HG02938 (cell line): ENCODE results near the gene STX3.
"Not testable (repeated sequence)": the region's sequence is repeated elsewhere in the genome, so short reads cannot be mapped to it uniquely, and the experiment has no call there.

Source experiments
- ATAC-seq: cut with Tn5 transposase; IDR thresholded peaks from one replicate; pipeline ENCODE4 v1.9.1; 2021; ENCODE audit warnings: mild to moderate bottlenecking, moderate library complexity; ENCODE audit not compliant: unreplicated experiment

The STX3 gene

DNA sequence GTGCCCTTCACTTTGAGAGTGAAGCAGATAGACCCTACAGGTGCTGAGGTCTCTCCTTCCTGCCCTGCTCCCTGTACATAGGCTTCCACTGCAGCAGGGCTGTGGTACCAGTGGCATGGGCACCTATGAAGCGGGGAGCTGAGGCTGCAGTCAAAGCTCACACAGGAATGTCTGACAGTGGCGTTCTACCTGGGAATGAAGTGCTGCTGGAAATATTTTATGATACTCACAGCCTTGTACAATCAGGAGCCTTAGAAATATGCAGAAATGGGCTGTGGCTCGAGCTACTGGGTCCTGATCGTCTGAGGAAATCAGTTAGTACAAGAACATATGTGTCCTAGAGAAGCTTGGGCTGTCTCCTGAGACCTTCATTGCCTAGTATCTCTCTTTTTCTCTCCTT, 30.6 kb downstream of the STX3 start:
- no peak for ATAC-seq

DNA sequence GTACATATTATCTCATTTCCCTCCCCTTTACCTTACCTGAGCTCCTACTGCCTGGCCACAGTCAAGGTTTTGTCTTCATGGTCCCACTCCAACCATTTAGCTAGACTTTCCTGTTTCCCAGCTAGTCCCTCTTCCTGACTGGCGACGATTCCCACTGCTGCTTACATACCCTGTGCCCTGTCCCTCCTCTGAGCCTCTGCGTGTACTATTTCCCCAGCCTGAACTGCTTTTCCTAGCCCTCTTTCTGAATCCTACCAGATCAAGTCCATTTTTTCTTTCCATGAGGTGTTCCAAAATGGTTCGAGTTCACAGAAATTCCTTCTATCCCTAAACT, 32.0 kb downstream of the STX3 start:
- no peak for ATAC-seq

DNA sequence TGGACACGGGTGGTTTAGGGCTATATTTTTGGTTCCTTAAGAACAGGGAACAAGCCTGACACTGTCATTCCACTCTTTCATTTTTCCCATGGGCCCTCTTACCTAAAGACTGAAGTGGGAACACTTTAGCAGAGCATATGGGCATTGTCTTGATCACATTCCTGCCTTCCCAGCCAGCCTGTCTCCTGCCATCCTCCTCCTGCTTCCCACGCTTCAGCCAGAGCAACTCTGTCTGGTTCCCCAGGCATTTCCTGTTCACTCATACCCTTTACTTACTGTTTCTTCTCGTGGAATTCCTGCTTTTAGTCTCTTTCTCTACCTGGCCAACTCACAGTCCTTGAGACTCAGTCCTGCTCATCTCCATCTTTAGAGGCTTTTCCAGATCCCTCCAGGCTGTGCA, 32.6 kb downstream of the STX3 start:
- no peak for ATAC-seq

DNA sequence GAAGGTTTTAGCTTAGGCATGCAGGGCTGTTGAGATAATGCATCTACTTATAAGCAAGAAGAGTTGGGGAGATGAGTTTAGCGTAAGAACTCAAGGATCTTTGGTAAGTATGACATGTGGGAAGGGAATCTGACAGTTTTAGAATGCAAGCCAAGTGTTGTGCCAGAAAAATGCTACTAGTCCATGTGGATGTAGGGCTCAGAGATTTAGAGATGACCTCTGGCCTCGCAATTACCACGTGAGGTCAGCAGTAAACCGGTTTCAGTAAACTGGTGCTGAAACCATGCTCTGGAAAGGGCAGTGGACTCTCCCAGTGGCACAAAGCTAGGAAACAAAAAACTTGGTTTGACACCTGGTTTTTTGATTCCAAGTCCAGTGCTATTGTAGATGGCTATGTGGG, 36.5 kb downstream of the STX3 start:
- ATAC-seq, result no peak

DNA sequence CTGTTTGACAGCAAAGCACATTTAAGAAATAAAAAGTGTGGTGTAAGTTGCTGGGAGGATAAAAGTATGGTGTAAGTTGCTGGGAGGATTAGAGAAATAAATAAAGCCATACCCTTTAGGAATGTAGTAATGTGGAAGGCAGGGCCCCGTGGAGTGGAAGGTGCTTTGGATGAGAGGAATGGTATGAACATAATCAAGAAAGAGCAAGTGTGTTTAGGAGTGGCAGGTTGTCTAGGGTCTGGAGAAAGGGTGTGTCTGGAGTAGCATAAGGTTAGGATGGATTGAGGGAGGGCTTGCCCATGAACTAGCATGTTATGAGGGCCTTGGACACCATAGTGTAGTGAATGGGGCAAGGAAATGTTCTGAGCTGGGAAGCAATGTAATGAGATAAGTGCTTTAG, 37.3 kb downstream of the STX3 start:
- no peak for ATAC-seq

DNA sequence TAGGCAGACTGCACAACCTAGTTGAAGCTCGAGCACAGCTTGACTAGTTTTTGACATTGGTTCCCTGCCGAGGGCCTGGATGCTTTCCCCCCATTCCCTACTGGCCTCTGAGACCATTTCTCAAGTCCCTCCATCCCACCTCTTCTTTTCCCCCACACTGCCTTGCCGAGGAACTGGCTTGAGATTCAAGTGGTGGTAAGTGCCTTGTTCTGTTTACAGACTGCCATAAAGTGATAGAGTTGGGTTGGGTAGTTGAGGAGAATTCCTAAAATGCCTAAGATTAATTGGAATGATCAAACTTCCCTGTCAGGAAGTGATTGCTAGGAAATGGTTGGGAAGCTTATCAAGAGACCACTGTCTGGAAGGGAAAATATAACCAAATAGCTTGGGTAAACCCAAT, 39.2 kb downstream of the STX3 start:
- ATAC-seq, result no peak

DNA sequence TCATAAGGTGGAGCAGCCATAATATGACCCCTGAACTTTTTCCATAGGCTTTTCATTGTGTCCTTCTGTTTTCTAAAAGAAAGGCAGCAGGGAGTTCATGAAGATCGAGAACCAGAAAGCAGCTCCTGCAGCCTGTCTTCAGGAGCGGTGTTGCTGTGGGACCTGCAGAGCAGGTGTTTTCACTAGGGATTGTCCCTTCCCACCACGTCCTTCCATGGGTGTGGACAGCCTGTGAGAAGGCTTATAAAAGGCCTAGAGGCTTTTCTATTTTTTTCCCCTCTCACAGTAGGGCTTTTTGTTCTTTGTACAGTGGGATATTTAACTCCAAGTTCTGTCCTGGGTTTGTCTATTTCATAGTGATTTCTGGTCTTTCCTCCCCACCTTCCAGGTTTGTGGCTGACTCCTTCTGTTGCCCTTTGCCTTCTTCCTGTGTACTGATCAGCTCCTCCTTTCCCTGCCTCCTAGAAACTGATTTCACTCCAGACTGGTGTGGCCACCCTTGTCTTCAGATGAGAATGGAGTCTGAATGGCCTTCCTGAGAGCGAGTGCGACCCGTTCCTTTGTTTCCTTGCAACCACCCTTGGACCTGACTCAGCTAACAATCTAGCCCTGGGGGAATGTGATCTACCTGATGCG, 45.3 kb downstream of the STX3 start:
- no peak for ATAC-seq

DNA sequence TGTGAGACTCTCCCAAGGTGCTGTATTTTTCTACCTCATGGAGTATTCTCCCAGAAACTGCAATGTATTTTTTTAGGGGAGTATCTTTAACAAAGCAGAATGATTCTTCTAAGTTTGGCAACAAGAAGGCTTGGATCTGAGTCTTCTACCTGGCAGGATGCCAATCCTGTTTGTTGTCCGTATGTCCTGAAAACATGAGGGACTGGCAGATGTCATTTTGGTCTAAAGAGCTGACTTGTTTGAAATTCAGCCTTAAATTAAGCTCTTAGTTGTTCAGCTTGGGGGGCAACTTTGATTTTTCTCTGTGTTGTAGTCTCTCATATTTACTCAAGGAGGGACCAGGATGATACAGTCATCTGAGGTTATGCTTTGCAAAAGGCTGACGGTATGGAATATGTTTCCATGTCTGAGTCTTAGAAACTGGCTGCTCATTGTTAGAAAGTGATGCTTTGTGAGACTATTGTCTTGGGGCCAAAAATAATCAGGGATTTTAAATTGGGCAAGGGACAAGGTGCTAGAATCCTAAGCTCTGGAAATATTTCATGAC, 46.1 kb downstream of the STX3 start:
- no peak for ATAC-seq

DNA sequence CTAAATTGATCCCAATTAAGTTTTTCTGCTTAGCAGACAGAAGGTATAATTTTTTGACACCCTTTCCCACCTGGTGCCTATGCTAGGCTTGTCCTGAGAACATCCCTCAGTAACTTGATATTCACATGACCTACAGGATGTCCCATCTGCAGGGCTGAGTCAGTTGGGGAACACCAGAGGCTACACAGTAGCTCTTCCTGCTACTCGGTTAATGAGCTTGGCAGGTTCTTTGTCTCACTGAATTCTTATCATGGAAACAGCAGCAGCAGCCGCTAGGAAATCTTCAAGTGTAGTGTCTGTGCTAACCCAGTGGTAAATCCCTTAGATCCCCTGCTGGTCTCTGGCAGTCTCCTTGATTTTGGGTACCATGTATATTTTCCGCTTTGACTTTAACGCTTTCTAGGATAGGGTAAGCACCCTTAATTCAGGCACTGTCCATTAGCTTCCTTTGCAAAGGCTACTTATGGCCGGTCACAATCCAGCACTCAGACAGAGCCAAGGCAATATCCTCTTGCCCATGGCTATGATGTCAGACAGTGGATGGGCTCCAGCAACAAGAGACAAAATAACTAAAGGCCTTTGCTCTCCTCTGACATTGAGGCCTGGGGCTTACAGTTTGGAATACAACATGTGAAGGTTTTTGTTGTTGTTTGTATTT, 46.9 kb downstream of the STX3 start:
- ATAC-seq, result no peak

DNA sequence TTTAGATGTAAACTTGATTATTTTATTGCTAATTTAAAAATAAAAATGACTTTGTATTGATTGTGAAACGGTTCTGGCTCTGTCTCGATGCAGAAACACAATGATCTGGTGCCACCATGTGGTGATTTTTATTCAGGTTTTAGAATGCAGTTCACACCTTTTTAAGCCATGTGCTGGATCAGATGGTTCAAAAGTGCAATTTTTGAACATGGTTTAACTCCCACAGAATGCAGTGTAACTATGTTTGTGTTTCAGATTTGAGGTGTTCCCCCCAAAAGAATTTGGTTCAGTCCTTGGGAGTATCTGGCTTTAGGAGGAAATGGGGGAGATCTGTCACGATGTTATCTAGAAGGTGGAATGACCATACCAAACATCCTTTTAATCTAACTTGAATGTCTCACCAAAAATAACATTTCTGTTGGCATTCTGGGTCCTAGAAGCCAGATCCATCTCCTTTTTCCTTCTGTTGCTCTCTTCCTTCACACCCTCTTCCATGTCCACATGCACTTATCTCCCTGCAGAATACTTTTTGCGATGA, 47.5 kb downstream of the STX3 start:
- ATAC-seq, result no peak

DNA sequence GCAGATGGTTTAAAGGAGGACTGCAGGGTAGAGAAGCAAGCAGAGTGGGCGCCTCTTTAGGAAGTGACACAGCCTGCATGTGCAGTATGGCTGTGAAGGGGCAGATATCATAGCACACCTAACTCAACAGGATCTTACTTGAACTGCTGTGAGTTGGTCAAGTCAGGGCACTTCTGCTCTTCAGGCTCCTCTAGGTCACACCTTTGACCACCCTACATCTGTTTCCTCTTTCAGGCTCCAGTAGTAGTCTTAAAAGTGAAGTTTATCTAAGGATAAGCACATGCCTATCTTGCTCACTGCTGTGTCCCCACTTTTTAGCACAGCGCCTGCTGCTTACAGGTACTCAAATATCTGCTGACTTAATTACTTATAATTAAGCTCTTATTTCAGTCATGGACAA, 48.9 kb downstream of the STX3 start:
- ATAC-seq, result no peak

DNA sequence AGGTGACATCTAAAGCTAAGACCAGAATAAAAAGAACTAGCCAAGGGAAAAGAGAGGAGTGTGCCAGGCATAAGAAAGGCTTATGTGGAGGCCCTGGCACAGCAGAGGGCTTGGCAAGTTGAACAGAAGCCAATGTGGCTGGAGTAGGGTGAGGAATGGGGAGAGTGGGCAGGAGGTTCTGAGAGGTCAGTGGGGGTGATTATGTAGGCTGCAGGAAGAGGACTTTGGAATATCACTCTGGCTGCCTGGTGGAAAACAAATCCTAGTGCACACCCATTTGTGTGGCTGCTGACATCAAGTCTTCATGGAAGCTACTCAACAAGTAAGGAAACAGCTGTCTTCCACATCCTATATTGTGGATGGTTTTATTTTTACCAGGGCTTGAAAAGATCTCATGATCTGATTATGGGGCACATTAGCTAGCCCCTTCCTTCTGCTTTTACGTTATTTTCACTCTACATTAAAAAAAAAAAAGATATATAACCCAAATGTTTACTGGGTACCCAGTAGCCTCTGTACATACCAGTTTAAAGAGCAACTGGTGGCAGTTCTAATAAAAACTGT, 52.0 kb downstream of the STX3 start:
- ATAC-seq, result no peak

DNA sequence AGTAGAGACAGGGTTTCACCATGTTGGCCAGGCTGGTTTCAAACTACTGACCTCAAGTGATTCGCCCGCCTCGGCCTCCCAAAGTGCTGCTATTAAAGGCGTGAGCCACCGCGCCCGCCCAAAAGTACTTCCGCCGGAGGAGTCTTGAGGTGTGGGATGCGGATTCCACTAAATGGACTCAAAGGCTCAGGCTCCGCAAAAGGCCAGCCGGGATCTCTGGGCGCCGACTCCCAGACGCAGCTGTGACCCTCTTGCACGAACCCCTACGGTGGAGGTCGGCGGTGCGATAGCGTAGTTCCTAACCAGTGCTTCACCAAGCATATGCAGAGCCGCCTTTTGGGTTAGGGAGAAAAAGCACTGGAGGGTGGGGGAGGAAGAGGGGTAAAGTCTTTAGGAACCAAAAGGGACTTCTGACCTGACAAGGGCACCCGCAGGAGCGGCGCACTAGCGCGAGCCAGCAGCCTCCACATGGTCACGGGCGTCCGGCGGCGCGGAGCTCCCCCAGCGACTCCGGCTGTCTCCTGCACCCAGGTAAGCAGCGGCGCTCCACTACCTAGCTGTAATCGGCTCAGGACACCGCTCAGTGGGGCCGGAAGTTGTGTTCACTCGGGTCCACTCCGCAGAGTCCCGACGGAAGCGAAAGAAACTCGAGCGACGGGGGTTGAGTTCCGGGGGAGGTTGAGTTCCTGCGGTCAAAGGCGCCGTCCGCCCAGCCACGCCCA, 55.2 kb downstream of the STX3 start, which contains the start of gene MRPL16:
Gene MRPL16 (minus strand): TSS at position 590 of the 722 bp plus-strand sequence. CDS start 120 bp downstream, at position 470.
- ATAC-seq, result peak; percentile 97

DNA sequence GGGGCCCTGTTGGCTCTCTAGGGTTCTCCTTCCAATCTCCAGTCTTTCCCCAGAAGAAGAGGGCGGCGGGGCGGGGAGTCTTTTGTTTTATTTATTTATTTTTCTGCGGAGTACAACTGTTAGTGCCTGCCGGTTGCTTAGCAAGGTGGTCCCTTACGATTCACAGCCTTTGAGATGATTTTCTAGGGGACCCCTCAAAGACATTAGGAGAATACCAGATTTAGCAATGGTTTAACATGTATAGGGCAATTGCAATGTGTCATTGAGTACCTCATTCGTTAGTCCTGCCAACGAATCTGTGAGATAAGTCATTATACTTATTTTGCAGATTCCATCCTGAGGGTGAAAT, 55.7 kb downstream of the STX3 start:
- ATAC-seq, result no peak

DNA sequence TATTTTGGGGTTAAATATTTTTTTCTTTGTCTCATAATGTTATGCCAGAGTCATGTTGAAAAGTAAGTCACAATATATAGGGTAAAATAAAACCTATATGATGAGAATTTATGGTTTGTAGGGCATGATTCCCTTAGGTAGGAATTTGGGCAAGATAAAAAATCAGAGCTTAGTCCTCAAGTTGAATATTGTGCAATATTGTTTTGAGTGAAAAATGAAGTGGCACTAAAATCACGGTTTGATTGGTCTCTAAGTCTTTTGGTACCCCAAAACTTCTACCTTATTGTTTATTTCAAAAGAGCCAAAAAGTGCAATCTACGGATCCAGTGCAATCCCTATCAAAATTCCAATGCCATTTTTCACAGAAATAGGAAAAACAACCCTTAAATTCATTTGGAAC, 57.0 kb downstream of the STX3 start:
- ATAC-seq, result no peak

DNA sequence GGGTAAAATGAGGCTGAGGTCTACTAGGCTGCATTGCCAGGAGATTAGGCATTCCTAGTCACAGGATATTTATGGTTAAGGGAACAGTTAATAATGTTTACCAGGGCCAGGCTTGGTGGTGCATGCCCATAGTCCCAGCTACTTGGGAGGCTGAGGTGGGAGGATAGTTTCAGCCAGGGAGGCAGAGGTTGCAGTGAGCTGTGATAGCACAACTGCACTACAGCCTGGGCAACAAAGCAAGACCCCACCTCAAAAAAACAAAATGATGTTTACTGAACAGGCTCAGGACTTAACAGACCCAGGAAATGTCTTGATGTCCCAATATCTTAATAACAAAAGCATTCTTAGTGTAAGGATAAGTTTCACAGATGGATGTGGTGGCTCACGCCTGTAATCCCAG, 58.2 kb downstream of the STX3 start:
- ATAC-seq, result no peak

DNA sequence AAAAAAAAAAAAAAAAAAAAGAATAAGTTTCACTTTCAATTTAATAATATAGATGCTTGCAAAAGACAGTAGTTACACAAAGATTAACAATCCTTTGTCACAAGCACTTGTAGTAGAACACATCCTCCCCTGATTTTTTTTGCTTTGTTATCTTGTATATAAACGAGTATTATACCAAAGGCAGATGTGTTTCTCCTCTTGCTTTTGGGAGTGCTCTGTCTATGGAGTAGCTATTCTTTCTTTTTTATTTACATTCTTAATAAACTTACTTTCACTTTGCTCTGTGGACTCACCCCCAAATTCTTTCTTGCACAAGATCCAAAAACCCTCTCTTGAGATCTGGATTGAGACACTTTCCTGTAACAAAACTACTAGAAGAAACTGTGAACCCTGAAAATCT, 58.8 kb downstream of the STX3 start:
- ATAC-seq, result no peak

DNA sequence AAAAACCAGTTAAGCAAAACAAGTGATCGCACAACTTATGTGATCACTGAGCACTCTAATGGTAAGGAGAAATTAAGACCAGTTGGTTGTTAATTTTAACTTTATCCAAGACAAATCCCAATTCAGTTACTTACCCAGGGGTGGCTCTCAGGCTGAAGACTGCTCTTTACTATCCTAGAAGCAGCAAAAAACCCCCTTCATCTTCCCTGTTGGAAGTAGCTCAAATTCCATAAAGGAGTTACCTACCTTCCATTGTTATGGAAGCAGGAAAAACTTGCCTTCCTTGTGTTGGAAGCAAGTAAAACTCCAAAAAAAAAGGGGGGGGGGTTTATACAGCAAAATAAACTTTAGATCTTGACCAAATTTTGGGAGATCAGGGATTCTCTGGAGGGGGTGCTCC, 60.6 kb downstream of the STX3 start:
- no peak for ATAC-seq

DNA sequence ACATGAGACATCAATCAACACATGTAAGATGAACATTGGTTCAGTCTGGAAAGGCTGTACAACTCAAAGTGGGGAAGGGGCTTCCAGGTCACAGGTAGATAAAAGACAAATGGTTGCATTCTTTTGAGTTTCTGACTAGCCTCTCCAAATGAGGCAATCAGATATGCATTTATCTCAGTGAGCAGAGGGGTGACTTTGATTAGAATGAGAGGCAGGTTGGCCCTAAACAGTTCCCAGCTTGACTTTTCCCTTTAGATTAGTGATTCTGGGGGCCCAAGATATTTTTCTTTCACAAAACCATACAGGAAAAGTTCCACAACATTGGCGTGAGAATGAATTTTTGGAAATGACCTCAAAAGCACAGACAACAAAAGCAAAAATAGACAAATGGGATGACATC, 61.3 kb downstream of the STX3 start:
- ATAC-seq, result not testable (repeated sequence)

DNA sequence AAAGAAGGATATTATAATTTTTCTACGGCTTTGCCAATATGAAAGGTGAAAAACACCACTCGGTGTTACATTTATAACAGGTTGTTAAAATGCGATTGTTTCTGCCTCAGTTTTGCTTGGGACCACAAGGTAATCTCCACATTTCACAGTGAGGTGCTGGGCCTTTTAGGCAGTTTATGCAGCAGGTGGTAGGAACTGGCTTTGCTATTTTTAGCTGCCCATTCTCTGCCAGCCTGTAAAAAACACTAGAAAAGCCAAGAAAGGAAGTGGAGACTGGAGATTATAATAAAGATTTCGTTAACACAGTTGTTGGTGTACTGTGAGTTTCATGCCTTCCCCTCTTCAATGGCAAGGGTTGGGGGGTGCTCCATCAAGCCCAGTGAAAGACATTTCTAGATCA, 63.4 kb downstream of the STX3 start:
- ATAC-seq, result no peak

DNA sequence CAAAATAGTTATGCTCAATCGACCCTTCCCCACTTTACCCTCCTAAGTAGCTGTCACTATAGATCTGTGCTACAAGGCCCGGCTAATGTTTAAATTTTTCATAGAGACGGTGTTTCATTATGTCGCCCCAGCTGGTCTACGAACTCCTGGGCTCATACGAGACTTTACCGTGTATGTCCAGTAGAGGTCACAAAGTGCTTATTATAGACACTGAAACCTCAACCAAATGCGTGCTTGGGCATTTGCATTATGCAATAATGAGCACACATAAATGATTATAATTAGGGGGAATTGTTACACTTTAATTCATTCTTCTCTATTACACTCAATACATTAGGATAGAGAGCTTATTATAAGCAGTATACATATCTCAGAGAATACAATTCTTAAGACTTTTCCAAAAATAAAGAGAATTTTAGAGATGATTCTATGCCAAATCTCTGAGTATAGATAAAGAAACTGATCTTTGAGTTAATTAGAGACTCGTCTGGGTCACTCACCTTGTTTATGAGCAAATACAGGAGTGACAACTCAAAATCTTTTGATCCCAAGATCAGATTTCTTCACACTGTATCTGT, 67.9 kb downstream of the STX3 start:
- peak; percentile 86 for ATAC-seq
